Activated CD4-positive, CD25-positive, alpha-beta regulatory T cell treated with anti-CD3 and anti-CD28 coated beads, Interleukin-2, amount 50 U/mL, for 16 hours (primary cell): ENCODE measurements around the gene TOM1L1.

Experiments used
- DNase-seq: peaks from one replicate; pipeline ENCODE4 v3.0.0-alpha.2; 2020; ENCODE audit warnings: low read depth, low spot score

TOM1L1 gene

DNA sequence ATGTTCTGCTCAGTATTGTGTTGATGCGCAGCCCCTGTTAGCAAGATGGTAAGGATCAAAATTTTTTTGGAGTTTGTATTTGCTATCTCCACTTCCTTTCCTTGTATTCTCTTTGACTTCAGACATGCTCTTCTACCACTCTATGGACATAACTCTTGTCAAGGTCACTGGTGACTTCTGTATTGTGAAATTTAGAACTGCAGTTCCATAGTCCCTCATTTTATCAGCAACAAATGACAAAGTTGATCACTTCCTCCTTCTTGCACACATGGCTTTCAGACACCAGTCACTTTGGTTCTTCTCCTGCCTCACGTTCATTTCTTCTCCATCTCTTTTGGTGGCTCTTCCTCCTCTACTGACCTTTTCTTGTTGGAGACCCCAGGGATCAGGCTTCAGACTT is 46.7 kb downstream of the TOM1L1 start:
- no peak for DNase-seq

DNA sequence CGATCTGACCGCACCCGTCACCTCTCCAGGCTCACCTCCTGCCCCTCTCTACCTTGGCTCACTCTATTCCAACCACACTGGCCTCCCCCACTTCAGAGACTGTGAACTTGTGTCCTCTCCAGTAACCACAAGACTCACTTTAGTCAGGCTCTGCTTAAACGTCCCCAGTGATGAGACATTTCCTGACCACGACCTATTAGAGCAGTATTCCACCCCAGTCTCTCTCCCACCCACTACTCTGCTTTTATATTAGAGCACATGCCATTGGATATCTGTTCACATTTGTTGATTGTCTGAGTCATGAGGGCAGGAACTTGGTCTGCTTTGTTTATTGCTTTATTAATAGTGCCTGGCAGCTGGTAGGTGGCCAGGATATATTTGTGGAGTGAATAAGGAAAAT is 47.7 kb downstream of the TOM1L1 start:
- DNase-seq = no peak

DNA sequence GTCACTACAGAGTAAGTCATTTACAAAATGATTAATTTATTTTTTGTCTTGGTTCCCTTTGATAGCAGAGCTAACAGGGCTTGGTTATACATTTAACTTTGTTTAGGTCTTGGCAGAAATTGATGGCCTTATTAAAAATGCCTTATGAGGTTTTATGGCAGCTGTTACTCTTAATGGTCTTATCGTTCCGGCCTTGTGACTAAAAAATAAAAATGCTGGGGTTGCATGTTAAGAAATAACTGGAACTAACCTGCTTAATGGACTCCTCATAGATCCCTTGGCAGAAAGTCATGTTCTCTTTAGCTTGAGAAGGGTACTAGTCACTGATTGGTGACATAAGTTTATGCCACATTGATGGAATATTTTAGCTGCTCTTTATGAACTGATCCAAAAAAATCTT is 49.5 kb downstream of the TOM1L1 start:
- DNase-seq = no peak

DNA sequence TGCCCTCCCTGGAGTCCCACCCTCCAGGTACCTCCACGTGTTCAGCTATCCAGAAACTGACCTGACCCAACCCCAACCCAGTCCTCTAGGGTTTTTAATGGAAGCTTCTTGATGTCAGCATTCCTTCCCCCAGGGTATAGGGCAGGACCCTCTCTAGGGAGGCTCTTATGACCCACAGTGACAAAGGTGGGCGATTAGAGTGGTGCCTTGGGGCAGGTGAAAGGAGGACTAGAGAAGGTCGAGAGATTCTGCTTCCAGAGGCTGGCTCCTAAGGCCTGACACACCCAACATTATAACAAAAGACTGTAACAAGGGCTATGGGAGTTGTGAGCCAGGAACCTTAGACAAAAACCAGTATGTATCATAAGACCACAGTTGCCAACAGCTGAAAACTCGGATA is 50.6 kb downstream of the TOM1L1 start:
- no peak for DNase-seq

DNA sequence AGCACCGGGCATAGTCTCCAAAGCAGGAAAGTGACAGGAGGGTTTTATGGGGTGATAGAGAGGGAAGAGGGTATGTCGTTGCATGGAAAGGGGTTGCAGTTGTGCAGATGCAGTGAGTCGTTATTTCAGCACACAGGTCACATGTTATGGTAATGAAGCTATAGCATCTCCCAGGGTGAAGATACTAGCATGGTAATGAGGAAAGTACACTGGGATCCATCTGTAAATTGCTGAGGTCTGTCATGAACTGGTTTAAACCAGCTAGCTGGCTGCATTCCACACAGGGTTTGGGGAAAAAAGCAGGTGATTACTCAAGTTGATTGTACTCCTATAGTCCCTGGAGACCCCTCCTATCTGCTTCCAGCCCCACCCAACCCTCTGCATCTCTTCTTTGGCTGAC is 56.1 kb downstream of the TOM1L1 start:
- DNase-seq = no peak

DNA sequence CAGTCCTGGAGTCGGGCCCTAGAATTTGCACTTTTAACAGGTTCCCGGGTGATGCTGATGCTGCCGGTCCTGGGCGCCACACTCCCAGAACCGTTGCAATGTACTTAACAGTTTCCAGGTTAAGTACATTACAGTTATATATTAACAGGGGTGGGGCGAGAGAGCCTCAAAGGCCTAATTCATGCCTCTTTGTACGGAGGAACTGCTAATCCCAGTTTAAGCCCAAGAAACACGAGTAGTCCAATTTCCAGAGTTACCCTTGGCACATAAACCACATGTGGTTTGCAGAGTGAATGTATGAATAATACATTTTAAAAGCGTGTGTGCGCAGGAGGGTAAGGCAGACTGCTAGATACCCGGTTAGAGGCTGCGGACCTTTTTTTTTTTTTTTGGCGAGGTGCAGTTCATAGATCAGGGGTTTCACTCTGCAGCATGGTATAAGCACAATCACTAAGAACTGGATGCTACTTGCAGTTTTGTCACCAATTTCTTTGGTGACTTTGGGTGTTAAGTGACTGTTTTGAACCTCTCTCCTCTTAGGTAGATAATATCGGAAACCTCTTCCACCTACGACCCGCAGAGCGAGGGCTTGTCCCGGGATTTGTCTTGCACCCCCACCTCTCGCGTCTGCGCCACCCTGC is 67.1 kb downstream of the TOM1L1 start:
- DNase-seq = no peak

DNA sequence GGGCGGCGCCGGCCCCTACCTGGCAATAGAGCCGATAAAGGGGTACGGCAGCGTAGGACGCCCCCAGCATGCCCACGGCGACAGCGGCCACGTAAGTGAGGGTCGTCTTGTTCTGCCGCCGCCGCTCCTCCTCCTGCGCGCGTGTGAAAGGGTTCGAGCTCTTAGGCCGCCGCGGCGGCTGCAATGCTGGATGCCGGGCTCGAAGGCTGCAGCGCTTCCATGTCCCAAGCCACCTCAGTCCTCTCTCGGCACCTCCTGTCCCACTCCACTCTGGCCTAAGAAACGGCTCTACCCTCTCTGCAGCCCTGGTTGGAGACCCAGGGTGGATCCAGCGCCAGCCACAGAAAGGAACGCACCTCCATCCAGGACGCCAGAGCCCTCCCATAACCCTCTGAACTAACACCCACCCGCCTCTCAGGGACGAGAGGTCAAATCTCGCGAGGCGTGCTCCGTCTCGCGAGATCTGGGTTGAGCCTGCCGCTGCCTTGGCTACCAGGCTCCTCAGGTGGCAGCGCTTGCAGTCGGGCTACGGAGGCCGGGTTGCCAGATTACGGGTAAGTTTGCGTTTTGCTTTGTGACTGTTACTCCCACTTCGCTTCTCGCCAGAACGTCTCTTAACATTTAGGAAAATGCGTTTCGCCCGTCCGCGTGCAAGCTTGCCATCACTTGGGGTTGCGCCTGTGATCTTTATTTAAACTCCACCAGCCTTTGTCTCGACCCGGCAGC is 67.8 kb downstream of the TOM1L1 start, which contains the start of the genes COX11 and STXBP4:
Gene COX11 (minus strand): TSS at position 393 of the 726 bp plus-strand sequence. CDS start 8 bp downstream, at position 385.
Gene STXBP4 (plus strand): TSS at position 504 of the 726 bp plus-strand sequence. CDS start 17,455 bp downstream, outside the sequence.
- peak; percentile 86 for DNase-seq

DNA sequence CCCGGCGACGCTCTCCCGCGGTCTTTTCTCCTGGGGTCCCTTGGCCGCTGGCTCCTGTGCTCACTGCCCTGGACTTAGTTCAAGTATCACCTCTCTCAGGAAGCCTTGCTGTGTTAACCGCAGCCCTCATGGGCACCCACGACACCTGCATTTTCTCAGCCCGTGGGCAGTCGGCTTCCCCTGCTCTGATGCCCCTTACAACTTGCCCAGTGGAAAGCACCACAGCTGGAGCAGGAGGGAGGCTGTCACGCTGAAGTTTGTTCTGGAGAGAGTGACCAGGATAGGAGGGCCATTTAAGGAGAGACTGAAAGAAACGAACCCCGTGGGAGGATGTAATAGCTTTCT is 68.3 kb downstream of the TOM1L1 start:
- DNase-seq = no peak

DNA sequence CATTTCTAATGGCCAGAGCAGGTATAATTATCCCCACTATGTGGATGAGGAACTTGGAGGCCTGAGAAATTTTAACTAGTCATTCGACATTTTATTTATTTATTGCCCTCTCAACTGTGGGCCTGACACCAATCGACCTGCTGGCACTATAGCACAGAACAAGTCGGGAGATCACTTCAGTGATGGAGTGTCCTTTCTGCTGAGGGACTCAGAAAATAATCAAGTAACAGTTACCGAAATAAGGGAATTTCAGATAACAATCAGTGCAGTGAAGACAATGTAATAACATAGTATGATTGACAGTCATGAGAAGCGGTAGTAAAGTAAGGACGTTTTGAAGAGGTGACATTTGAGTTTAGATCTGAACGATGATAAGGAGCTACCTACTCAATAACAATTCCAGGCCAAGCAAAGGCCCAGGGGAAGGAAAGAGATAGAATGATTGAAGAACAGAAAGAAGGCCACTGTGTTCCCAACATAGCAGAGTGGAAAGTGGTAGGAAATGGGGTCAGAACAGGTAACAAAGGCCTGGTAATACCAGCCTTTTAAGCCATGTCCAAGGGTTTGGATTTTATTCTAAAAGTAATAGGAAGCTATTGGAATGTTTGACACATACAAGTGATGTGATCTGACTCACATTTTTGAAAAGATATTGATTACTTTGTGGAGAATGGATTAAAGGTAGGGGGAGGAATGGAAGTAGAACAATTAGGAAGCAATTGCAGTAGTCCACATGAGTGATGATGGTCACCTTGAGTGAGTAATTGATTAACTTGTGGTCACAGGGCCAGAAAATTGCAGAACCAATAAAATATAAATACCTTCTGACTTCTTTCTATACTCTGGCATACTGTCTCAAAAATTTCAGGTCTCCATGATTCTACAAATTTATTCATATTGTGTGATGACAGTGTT is 69.3 kb downstream of the TOM1L1 start:
- DNase-seq = no peak

DNA sequence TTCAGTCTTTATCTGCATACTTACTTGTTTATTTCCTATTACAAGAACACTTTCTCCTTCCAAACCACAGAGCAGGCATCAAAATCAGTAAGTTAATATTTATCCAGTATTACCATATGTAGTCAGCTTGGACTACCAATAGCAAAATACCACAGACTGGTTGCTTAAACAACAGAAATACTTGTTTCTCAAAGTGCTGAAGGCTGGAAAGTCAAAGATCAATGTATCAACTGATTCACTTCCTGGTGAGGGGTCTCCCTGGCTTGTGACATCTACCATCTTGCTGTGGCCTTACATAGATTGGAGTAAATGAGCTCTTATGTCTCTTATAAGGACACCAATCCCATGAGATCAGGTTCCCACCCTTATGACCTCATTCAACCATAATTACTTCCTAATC is 70.5 kb downstream of the TOM1L1 start:
- DNase-seq = no peak

DNA sequence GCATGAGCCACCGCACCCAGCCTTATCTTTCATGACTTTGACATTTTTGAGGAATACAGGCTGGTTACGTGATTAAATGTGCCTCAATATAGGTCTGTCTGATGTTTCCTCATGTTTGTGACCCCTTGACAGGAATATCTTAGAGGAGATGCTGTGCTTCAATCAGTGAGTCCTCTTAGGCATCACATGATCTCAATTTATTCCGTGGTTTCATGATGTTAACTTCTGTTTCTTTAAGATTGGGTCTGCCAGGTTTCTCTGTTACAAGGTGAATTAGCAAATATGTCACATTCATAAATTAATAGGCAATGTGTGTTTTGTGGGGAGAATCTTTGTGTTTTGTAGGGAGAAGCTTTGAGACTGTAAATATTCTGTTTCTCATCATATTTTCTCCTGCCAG is 71.2 kb downstream of the TOM1L1 start:
- no peak for DNase-seq

DNA sequence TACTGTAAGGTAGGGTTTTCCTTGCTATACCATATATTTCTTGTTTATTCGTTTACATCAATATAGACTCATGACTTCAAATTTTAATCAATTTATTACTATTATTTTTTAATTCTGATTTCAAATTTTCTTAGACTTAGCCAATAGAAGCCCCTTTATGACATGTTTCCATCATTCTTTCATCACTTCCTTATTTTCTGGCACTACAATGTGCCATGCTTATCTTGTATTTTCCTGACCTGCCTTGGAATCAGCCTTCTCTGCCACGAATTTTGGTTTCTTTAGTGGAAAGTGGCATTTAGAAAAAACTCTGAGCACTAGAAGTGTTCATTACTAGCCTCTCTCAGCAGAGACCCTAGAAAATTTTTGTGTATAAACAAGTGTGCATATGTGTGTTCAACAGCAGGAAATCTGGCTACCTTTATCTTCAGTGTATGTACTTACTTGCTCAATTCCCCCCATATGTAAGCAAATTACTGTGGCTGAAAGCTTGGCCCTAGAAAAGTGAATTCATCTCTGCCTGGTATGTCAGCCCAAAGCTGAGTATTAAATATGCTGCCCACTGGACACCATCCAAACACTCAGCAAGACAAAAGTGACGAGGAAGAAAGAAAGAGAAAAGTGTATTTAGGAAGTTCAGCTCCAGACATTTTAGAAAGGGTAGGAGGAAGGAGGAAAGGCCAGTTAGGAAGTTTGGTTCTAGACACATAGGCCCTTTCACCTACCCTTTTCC is 71.9 kb downstream of the TOM1L1 start:
- DNase-seq = no peak

DNA sequence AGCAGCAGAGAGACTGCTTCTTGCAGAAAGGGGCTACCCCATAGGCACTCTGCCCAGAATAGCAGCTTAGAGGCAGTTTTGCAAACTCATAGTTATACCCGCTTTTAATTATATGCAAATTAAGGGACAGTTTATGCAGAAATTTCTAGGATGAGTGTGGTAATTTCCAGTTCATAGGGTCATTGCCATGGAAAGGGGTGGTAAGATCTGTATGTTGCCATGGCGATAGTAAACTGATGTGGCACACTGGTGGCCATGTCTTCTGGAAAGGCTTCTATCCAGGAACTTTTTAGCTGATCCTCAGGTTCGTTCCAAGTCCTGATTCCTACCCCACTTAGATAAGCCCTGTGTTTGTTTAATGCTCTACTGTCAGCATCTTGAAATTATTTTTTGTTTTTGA is 74.1 kb downstream of the TOM1L1 start:
- DNase-seq = no peak

DNA sequence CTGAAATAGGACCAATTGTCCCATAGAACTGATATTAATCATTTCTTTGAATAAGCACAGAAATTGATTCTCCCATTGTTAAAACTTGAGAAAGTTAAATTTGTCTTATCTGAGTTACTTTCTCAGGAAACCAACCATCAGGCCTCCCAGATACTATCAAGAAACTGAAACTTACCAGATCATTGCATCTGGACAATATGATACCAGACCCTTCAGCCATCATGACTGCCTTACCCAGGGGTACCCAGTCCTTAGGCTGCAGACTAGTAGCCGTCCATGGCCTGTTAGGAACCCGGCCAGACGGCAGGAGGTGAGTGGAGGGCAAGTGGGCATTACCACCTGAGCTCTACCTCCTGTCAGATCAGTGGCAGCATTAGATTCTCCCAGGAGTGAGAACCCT is 75.7 kb downstream of the TOM1L1 start:
- no peak for DNase-seq

DNA sequence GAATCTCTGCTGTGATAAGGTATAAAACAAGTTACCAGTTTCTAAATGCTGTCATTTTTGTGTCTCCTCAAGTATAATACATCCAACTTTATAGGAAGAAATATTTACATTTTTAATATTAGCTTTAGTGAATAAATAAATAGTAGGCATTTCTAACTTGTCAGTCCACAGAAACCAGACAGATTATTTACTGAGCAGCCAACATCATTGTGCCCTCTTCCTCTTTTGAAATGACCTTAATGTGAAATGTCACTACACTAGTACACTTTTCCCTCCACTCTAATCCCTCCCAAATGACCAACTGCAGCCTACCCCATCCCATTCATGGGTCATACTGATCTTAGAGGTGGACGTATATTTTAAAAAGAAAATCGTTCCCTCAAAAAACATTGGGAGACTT is 77.1 kb downstream of the TOM1L1 start:
- no peak for DNase-seq

DNA sequence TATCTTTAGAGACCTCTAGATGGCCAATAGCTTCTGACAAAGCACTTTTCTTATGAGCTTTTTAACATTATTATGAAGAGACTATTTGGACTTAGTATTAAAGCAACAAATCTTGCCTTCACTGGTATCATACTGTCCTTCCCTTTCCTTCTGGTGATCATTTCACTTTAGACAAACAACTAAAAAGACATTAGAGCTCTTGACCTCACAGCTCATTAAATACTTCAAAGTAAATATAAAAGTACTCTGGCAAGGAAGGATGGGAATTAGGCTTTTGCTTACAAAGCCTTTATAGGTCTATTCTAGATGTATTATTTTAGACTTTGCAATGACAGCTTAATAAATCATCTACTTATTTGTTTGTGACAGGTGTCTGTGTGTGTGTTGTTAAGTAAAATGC is 79.0 kb downstream of the TOM1L1 start:
- no peak for DNase-seq

DNA sequence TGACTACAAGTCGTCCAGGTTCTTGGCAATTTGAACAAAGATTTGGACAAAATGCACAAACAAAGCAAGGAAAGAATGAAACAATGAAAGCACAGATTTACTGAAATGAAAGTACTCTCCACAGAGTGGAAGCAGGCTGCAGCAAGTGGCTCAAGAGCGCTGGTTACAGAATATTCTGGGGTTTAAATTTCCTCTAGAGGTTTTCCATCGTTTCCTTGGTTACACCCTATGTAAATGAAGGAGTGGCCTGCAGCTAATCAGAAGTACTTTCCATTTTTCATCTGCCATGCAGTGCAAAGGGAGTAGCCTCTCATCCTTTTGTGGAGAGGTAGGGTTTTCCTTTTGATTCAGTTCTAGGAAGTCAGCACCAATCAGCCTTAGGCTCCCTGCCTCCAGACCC is 79.7 kb downstream of the TOM1L1 start:
- no peak for DNase-seq

DNA sequence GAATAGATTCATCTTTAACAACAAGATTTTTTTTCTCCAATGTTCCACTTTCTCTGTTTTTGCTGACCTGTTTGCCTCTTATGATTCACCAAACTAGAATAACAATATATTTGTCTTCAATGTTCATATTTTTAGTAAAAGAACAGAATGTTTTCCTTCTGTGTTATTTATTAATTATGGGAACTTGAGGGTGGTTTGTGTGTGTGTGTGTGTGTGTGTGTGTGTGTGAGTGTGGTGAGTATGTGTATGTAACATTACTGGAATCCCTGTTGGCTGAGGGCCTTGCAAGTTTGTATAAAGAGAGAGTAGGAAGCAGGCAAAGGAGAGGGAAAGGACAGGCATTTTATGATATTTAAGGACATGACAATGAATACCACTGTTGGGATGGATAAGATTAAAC is 81.7 kb downstream of the TOM1L1 start:
- DNase-seq = no peak

DNA sequence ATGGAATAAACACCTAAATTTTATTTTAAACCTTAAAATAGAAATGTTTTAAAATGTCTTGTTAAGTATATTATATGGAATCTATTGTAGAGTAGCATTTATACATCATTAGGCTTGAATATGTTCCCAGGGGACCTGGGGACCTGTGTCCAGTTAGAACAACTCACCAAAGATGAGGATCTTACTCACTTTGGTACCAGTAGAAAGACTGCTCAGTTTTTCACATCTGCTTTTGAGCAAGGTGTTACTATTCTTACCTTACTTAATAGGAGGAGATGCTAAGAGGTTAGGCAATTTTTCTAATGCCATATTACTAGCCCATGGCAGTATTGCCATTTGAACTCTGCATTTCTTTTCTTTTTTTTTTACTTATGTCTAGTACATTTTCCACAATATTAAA is 82.6 kb downstream of the TOM1L1 start:
- no peak for DNase-seq

DNA sequence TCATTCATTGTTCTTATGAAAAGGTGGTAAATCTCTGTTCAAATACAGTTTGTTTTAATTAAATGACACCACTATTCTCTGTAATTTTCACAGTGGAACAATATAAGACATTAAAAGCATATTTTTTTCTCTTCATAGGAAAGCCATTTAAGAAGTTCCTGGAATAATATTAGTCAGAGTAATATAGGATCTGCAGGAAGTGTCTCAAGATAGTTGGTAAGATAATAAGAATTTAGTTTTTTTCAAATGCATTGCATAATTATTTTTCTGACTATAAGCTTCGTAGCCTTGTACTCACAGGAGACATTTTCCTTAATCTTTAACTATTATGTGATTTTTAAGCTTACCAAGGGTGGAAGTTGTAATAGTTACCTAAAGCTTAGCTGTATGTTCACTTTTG is 84.8 kb downstream of the TOM1L1 start:
- no peak for DNase-seq

DNA sequence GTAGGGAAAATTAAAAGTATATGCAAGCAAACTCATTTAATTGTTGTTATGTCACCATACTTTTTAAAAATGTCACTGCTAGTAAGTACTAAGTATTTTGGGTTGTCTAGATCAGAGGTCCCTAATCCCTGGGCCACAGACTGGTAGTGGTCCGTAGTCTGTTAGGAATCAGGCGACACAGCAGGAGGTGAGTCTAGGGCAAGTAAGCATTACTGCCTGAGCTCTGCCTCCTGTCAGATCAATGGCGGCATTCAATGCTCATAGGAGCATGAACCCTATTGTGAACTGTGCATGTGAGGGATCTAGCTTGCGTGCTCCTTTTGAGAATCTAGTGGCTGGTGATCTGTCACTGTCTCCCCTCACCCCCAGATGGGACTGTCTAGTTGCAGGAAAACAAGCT is 89.5 kb downstream of the TOM1L1 start:
- no peak for DNase-seq

DNA sequence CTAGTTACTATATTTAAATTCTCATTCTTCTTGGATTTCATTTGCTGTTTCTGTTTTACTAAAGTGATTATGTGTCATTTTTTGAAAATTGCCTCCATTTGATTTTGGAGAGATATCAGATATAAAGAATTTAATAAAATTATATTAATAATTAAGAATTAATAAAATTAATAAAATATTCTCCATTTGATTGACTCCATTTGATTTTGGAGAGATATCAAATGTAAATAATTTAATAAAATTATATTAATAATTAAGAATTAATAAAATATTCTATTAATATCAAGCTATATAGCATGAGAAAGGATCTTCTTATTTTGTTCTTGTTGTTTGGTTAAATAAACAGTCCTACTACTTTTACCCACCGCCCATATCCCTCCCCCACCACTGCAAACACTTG is 90.9 kb downstream of the TOM1L1 start:
- no peak for DNase-seq
